ENCODE results near the gene USP47.

Gene USP47

GRCh38 chr11:11821899-11822298, 19.9 kb upstream of the USP47 start:
- H3K4me3 ChIP-seq (ENCODE audit: low read length) = no peak overlapping the region
- H3K4me2 ChIP-seq (ENCODE audit: low read length) = no peak overlapping the region
- H3K27ac ChIP-seq (ENCODE audit: low read depth, low read length) = no peak overlapping the region
- no peaks in the 10 kb centered on the region for H3K36me3 ChIP-seq (ENCODE audit: control insufficient read depth, low read length)
- no peaks in the 10 kb centered on the region for H3F3A ChIP-seq (ENCODE audit: control insufficient read depth, insufficient read depth)
- no peaks in the 10 kb centered on the region for H4K20me1 ChIP-seq (ENCODE audit: control insufficient read depth, insufficient read depth, low read depth, low read length)
- no peaks in the 10 kb centered on the region for H3K9me3 ChIP-seq (ENCODE audit: control insufficient read depth, insufficient read depth, low read length)
- H3K9me2 ChIP-seq (replicated peaks; ENCODE audit: control insufficient read depth, low read length) = no peaks in the 10 kb centered on the region
- no peak for TF ChIP-seq CTCF (IDR thresholded peaks at IDR 0.05; ENCODE audit: low read depth, low read length, poor library complexity, severe bottlenecking)
- no peak for TF ChIP-seq EZH2phosphoT487 (IDR thresholded peaks at IDR 0.05; ENCODE audit: borderline replicate concordance, low read length)
- no peaks in the 10 kb centered on the region for H3K79me2 ChIP-seq (ENCODE audit: control insufficient read depth, low read length)
- H3K4me1 ChIP-seq (ENCODE audit: control insufficient read depth, low read length) = no peaks in the 10 kb centered on the region
- no peaks in the 10 kb centered on the region for H3K27me3 ChIP-seq (ENCODE audit: control insufficient read depth, low read length)

DNA sequence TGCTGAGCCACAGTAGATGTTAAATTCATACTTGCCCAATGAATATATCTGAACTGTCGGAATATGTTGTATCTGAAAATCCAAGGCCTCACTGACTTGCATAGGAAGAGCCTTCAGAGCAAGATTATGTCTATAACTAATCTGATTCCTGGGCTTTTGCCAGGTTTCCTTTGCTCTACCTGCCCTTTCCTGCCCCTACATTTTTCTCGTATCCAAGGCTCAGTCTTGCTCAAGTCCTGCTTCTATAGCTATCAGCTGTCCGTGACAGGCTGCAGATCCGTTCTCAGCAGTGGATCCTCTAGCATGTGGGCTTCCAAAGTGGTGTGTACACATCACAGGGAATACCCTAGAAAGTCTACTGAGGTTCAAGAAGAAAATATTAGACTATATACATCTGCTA, 18.8 kb upstream of the USP47 start:
- Histone ChIP-seq H3K4me2 (ENCODE audit: low read length) (no peak overlapping the region), H4K20me1 (ENCODE audit: control insufficient read depth, insufficient read depth, low read depth, low read length) (no peaks in the 10 kb centered on the region), H3K4me3 (ENCODE audit: low read length) (no peak overlapping the region), H3K4me1 (ENCODE audit: control insufficient read depth, low read length) (no peaks in the 10 kb centered on the region), H3K27me3 (ENCODE audit: control insufficient read depth, low read length) (no peaks in the 10 kb centered on the region), H3F3A (ENCODE audit: control insufficient read depth, insufficient read depth) (no peaks in the 10 kb centered on the region), H3K27ac (ENCODE audit: low read depth, low read length) (no peak overlapping the region), H3K79me2 (ENCODE audit: control insufficient read depth, low read length) (no peaks in the 10 kb centered on the region), H3K9me3 (ENCODE audit: control insufficient read depth, insufficient read depth, low read length) (no peaks in the 10 kb centered on the region), H3K36me3 (ENCODE audit: control insufficient read depth, low read length) (no peaks in the 10 kb centered on the region), H3K9me2 (replicated peaks; ENCODE audit: control insufficient read depth, low read length) (no peaks in the 10 kb centered on the region)
- TF ChIP-seq EZH2phosphoT487 (IDR thresholded peaks at IDR 0.05; ENCODE audit: borderline replicate concordance, low read length) (no peak), CTCF (IDR thresholded peaks at IDR 0.05; ENCODE audit: low read depth, low read length, poor library complexity, severe bottlenecking) (no peak)

DNA sequence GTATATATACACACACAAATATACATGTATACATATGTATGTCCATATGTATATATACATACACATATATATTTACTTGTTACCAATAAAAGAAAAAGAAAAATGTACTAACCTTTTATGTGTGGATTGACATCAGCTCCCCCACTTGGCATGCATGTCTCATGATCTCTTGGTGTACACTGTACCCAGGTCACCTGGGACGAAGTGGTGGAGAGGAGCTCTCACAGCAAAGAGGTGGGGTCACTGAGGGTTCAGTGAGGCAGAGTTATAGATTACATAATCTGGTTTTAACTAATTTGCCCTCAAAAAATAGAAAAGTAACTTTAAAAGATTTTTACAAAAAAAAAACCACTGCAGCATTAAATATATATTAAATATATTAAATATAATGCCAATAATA, 15.5 kb upstream of the USP47 start:
- Histone ChIP-seq H3K27ac (ENCODE audit: low read depth, low read length) (no peak overlapping the region), H3F3A (ENCODE audit: control insufficient read depth, insufficient read depth) (no peaks in the 10 kb centered on the region), H3K4me1 (ENCODE audit: control insufficient read depth, low read length) (no peaks in the 10 kb centered on the region), H3K4me3 (ENCODE audit: low read length) (no peak overlapping the region), H3K36me3 (ENCODE audit: control insufficient read depth, low read length) (no peaks in the 10 kb centered on the region), H3K27me3 (ENCODE audit: control insufficient read depth, low read length) (0 out of 2 replicates have a peak, but pooled peaks cover 4% of the 10 kb centered on the region), H3K9me3 (ENCODE audit: control insufficient read depth, insufficient read depth, low read length) (peaks cover 4% of the 10 kb centered on the region; the same call in 1 of the 2 replicates), H3K79me2 (ENCODE audit: control insufficient read depth, low read length) (no peaks in the 10 kb centered on the region), H3K4me2 (ENCODE audit: low read length) (no peak overlapping the region), H3K9me2 (replicated peaks; ENCODE audit: control insufficient read depth, low read length) (no peaks in the 10 kb centered on the region), H4K20me1 (ENCODE audit: control insufficient read depth, insufficient read depth, low read depth, low read length) (no peaks in the 10 kb centered on the region)
- TF ChIP-seq CTCF (IDR thresholded peaks at IDR 0.05; ENCODE audit: low read depth, low read length, poor library complexity, severe bottlenecking) (no peak), EZH2phosphoT487 (IDR thresholded peaks at IDR 0.05; ENCODE audit: borderline replicate concordance, low read length) (no peak)

All from DOHH2 (cell line).